GM03348 (cell line): Measurements from ENCODE around the gene RBM44.

Experiments used
- DNase-seq: peaks from one replicate; pipeline ENCODE4 v3.0.0; 2012; ENCODE audit warnings: low spot score

RBM44 gene

GRCh38 chr2:237870126-237870525 is 71.5 kb downstream of the RBM44 start:
- no peak for DNase-seq

- DNase-seq = no peak
Measured at GRCh38 chr2:237870754-237871651, 72.4 kb downstream of the RBM44 start.

GRCh38 chr2:237872178-237872887 is 73.8 kb downstream of the RBM44 start:
- no peak for DNase-seq

GRCh38 chr2:237873421-237873831 is 74.8 kb downstream of the RBM44 start:
- DNase-seq = no peak

- no peak for DNase-seq
Measured at GRCh38 chr2:237873897-237874551, 75.4 kb downstream of the RBM44 start.

GRCh38 chr2:237874585-237875161 is 76.1 kb downstream of the RBM44 start:
- peak; percentile 84 for DNase-seq

GRCh38 chr2:237875256-237876060 is 76.9 kb downstream of the RBM44 start:
- no peak for DNase-seq

GRCh38 chr2:237876061-237876526 is 77.5 kb downstream of the RBM44 start:
- no peak for DNase-seq

GRCh38 chr2:237876532-237876931 is 78.0 kb downstream of the RBM44 start:
- DNase-seq = no peak

GRCh38 chr2:237876951-237877491 is 78.4 kb downstream of the RBM44 start:
- DNase-seq = no peak

- no peak for DNase-seq
Measured at GRCh38 chr2:237877576-237878307, 79.2 kb downstream of the RBM44 start.

GRCh38 chr2:237878321-237879057 is 79.9 kb downstream of the RBM44 start:
- no peak for DNase-seq

GRCh38 chr2:237879058-237879430 is 80.5 kb downstream of the RBM44 start:
- no peak for DNase-seq

- no peak for DNase-seq
Measured at GRCh38 chr2:237879991-237880560, 81.5 kb downstream of the RBM44 start.

- no peak for DNase-seq
Measured at GRCh38 chr2:237882510-237883481, 84.2 kb downstream of the RBM44 start.

- DNase-seq = no peak
Measured at GRCh38 chr2:237883951-237884446, 85.4 kb downstream of the RBM44 start.

- DNase-seq = no peak
Measured at GRCh38 chr2:237884681-237885080, 86.1 kb downstream of the RBM44 start.
